ENCODE measurements around the gene CFP.

- TF ChIP-seq POLR2A (IDR thresholded peaks at IDR 0.05), result no peak
- no peak for TF ChIP-seq CTCF (IDR thresholded peaks at IDR 0.05)
Measured at GRCh38 chrX:47631676-47632075, 1.9 kb upstream of the CFP start.

Measured in prostate gland (tissue), 2 donors.